NCI-H1048 (cell line): ENCODE measurements around the gene TIAM2.

Experiments
- DNase-seq: peaks from one replicate; lab custom pipeline; 2025; lab: John Stamatoyannopoulos, UW

Gene TIAM2

DNA sequence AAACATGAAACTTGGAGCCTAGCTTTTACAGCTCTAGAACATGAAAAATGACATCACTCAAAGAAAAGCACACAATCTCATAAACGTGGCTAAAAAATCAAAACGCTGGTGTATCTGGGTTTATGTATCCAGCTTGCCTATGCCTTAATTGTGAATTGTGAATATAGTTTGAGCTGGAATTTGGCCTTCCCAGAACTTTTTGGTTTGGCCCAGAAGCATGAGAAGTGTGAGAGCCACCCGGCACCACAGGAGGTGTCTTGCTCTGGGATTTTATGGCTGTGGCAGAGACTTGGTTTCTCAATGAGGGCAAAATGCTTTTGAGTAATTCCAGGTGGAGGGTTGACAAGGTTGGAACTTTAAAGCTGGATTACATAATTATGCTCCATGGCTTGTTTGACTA, 69.2 kb downstream of the TIAM2 start:
- no peak for DNase-seq

DNA sequence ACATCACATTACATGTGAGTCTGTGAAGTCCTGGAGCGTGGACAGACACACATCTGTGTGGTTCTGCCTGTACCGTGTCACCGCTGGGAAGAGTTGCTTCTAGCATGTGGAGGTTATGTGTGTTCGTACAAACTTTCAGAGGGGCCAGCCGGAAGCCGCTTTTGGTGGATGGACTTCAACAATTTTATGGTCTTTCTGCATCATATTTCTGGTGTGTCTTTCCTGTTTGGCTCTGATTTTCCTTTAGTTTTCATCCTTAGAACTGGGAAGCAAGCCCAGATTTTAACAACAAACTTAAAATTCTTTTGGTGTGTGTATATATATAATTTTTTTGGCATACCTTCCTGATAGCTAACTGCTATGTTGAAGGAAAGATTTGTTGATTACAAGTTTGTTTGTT, 71.2 kb downstream of the TIAM2 start:
- no peak for DNase-seq

DNA sequence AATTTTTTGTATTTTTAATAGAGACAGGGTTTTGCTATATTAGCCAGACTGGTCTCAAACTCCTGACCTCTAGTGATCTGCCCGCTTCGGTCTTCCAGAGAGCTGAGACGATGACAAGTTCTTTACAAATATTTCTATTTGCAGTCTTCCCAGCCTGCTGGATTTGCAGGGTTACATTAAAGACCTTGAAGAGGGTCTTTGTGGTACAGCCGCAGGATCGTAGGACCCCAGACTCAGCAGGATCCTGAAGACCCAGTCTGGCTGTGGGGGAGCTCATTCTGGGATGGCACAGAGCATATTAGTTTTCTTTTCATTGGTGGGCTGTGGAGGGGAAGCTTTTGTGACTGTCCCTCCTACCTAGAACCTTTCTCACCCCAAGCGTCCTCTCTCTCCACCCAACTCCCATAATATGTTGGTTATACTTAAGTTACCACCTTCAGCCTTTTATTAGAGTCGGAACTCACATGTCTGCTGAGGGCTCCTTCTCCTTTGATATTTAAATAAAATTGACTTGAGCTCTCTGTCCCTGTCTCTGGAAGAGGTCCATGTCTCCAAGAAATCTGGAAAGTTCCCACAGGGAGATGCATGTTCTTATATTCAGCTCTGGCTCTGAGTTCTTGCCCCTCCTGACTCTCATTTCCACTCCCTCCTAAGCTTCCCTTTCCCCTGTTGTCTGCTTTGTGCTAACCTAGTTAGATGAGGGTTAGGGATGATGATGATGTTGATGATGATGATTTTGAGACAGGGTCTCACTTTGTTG, 72.0 kb downstream of the TIAM2 start:
- DNase-seq: no peak

DNA sequence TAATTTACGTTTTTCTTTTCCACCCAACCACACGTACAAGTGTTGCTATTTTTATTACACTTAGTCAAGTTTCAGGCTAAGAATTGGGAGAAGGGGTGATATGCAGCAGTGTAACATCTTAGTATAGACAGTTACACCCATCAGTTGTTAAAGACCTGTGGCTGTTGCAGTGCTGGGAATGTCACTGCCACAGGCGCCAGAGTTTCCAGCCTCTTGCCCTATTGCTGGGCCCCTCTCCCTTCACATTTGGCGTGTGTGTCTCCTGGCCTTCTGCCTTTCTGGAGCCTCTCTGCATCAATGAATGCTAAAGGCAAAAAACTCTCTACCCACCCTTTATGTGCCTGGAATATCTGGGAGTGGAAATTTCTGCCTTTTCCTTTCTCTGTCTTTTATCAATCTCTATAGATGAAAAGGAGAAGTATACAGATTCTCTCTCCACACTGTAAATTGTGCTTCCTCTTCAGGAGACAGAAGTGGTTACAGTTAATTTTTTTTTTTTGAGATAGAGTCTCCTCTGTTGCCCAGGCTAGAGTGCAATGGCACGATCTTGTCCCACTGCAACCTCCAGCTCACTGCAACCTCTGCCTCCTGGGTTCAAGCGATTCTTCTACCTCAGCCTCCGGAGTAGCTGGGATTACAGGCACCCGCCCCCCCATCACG, 73.0 kb downstream of the TIAM2 start:
- DNase-seq: no peak

DNA sequence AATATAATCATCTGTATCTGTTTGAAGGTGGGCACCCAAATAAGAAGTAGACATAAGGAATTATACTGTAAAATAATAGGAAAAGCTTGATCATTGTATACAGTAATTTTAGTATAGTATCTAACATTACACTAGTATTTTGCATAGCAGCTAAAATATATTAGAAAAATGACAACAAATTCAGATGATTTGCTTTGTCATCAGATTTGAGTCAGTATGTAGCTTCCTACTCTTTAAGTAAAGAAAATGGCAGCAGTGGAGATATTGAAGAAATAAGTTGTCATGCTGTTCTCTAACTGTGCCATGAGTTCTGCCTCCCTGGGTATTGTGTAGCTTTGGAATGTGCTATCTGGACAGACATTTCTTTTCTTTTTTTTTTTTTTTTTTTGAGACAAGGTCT, 74.4 kb downstream of the TIAM2 start:
- DNase-seq: no peak

DNA sequence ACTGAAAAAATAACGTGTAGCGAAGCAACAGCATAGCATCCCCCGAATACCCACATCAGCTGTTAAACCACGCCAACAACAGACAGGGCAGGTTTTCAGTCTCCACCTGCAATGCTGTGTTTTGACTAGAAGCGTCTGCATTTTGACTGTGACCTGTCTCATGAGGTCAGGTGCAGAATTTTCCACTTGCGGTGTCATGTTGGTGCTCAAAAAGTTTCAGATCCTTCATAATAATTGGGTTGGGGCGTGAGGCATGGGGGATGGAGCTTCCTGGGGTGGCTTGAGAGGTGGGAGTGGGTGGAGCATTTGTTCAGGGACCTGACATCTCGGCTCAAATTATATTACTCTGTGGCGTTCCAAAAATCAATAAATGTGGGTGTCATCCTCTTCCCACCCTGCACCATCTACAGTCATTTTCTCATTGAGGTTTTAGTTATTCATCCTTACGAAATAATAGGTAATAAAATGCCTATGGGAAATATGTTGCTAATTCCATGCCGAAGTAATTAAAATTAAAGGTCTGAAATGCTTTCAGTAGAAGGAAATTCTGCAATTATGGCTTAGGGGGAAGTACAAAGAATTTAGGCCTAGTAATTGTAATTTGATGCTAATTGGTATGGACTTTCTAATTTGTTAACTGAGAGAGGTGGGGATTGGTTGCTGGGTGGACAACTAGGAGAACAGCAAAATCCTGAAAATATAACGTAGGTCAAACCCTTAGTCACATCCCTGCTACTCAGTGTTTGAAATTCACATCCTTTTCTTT, 81.0 kb downstream of the TIAM2 start:
- DNase-seq: no peak

DNA sequence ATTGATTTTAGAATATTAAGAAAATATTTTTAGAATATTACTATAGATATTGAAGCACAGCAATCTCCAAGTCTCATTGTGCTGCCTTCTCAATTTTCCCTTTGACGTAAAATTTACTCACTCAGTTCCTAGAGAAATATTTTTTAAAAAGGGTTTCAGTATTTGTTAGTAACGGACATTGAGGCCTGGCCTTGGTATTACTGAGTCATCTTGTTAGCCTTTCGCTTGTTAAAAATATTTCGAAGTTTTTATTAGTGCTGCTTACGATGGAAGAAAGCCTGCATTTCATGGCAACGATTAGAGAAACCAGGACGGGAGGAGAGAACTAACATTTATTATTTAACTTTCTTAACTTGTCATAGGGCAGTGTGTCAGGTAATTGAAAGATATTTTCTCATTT, 82.2 kb downstream of the TIAM2 start:
- DNase-seq: no peak

DNA sequence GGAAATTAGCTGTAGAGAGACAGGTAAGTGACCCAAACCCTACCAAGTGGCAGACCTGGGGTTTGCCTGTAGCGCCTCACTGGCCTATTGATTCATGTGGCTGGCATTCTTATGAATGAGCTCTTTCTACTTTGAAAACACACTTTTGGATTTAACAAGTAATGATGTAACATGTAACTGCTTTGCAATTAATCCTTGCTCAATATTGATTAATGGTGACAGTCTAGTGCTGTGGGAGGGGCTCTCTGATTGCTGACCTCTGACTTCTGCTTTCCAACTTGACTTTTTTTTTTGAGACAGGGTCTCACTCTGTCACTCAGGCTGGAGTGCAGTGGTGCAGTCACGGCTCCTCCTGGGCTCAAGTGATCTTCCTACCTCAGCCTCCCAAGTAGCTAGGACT, 82.7 kb downstream of the TIAM2 start:
- DNase-seq: no peak

DNA sequence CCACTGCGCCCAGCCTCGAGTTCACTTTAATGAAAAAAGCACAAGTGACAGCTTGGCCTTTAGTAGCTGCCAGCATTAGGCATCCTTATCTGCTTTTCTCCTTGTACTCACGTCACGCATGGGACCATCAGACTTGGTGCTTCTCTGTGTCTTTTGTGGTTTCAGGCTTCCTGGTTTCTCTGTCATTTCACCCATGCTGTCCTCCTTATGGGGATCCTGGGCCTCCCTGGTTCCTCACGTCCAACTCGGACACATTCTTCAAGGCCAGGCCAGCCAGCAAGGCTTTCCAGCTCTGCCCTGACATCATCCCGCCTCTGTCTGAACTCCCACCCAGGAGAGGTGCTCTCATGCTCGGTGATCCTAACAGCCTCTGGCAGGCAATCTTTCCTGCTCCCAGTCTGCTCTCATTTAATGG, 83.2 kb downstream of the TIAM2 start:
- no peak for DNase-seq

DNA sequence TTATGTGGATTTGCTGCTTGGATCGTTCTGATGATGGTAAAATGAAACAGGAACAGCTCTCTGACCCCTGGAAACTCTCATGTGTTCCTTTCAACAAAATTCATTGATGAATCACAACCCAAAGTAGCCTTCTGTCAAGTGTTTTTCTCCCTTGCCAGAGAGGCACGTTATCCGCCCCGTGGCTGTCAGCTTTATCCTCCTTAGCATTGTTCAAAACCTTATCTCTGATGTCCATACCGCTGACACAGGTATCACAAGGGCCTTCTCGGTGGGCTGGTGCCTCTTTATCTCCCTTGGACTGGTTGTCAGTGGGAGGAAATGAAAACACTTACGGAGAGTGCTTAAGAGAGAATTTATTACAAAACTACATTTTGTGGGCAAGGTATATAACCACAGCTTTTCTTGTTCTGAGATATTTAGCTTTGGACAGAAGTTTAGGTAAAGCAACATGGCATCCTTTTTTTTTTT, 84.9 kb downstream of the TIAM2 start:
- no peak for DNase-seq

DNA sequence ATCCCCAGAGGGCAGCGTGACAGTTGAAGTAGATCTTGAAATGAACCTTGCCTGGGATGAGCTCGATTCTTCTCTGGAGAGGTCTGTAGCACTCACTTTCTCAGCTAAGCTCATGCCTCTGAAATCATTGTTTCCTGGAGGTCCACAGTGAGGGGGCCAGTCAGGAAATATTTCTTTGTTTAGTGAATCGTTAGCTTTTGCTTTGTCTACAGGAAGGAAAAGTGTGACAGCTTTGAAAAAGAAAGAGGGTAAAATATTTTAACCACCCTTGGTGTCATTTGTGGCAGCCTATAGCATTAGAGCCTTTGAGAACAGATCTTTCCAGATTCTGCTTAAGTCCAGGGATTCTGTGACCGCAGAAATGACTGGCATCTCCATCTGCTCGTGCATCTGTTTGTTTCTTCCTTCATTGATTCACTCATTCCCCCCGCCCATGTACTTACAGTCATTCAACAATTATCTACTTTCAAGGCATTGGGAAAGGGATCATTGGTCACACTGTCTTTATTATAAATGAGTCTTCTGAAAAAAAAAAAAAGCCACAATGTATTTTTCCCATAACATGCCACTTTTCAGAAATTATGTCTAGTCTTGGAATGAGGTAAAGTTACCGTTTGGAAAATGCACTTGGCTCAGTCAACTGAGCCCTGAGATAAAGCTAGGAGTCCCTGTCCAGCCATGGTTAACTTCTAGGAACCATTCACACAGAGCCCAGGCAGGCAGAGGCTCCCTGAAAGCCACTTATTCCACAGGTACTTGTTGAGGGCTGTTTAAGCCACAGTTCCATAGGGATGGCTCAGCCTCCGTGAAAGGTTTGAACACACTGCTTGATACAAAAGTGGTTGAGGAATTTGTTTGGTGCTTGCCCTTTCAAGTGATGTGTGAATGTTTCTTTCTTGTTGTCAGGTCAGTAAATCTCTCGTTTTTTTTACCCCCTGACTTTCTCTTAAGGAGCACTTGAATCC, 86.0 kb downstream of the TIAM2 start:
- no peak for DNase-seq

DNA sequence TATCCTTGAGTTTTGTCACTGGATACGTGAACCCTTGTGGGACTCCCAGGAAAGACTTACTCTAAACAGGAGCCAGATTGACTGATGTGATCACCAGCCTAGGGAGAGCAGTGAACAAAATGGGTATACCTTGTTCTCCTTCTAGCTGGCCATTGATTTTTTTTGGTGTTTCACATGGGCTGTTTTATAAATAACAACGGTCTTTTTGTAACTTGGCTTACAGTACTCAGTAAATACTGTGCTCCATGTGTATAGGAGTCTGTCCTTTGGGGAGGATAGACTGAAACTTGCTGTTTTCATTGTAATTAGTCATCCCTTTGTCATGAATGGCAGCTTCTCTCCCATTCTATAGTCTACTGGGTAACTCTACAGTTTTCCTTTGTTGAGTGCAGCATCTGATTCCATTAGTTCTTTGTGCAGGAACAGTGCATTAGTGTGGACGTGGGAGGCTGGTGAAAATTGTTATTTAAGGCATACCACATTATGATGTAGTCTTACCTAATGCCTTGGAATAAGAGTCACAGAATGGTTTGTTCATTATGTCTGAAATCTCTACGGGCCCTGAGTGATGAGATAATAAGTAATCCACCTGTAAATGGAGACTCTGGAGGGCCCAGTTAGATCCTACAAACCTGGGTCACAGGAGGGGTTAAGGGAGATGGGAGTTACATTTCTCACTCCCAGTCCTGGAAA, 89.5 kb downstream of the TIAM2 start:
- no peak for DNase-seq

DNA sequence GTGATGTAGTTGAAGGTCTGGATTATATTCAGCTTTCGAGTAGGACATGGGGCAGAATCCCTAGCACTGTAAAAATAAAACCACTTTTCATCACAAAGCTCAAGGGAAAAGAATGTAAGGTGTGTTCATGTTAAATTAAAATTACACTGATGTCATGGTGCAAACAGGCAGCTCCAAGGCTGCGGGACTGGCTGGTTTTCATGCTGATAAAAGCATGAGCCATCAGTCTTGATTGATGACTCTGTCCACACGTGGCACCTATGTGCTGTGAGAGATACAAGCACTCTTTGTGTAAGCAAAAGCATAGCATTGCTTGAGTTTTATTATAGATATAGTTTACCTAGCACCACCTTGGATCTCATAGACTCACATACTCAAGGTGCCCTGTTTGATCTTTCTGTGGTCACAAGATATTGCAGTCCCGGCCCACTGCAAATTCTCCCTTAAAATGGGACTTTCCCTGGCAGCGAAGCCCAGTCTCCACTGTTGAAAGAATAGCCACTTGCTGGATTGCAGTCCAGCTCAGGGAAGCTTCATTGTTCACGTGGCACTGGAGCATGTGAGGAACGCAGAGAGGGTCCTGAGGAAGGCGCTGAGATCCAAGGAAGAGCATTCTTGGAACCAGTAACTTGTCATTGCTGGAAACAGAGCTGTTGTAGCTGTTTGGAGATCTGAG, 90.6 kb downstream of the TIAM2 start:
- no peak for DNase-seq

DNA sequence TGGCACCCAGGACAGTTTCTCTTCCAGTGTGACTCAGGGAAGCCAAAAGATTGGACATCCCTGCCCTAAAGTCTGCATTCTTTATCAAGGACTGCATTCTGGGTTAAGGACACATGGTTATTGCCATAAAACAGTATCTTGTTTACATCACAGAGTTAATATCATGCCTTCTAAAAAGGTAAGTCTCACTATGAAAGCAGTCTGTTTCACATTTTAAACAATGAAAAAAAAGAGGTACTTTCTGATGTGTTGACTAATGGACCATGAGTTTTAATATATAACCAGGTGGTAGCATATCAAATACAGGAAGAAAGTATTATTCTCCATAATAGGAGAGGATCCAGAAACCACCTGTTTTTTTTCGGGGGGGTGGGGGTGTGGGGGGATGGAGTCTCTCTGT, 93.7 kb downstream of the TIAM2 start:
- no peak for DNase-seq

DNA sequence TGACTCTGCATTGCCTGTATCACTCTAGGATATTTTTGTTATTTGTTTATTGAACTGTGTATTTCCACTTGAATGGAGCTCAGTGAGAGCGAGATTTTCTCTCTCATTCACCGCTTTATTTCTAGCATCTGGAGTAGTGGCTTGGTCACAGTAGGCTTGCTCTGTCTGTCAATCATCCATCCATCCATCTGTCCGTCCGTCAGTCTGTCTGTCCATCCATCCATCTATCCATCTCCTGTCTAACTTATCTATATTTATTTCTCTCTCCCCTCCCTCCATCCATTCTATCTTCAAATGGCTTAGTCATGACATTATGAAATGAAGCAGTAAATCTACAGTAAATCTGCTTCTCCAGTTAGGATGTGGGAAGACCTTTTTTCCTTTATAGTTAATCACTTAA, 94.6 kb downstream of the TIAM2 start:
- no peak for DNase-seq

DNA sequence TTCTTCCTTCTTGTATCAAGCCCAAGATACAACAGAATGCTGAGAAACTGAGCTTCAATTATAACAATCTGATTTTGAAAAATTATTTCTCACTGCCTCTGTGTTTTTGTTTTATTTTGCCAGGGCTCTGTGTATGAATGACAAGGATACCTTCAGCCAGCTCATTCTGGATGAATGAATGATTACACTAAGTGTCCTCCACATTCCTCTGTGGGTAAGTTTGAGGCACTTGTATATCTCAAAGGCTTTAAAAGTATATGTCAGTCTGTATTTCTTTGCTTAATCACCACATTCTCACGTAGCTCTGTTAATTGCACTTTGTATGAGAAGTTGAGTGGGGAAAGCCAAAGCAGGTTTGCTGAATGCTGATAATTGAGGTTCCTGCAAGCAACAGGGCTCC, 95.1 kb downstream of the TIAM2 start:
- no peak for DNase-seq

DNA sequence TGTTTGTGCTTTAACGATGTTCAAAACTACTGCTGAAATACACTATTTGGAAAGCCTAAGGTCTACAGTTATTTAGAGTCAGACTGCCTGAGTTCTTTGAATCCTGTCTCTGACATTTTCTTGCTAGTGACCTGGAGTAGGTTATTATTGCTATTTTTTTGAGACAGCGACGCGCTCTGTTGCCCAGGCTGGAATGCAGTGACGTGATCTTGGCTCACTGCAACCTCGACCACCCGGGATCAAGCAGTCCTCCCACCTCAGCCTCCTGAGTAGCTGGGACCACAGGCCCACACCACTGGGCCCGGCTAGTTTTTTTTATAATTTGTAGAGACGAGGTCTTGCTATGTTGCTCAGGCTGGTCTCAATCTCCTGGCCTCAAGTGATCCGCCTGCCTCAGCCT, 96.6 kb downstream of the TIAM2 start:
- DNase-seq: no peak

DNA sequence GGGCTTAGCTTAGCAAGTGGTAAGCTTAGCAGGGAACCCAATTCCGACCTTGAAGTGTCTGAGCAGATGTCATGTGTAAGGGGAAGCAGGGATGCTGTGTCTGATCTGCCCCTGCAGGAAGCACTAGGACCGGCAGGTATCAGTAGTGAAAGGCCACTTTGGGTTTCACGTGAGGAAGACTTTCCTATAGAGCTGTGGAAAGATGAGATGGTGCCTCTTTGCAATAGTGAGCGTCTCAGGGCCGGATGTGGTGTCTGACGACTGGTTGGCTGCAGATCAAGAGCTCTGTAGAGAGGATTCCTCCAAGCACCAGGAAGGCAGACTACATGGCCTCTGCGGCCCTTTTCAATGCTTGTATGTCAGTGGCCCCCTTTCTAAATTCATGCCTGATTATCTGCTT, 98.3 kb downstream of the TIAM2 start:
- DNase-seq: no peak

DNA sequence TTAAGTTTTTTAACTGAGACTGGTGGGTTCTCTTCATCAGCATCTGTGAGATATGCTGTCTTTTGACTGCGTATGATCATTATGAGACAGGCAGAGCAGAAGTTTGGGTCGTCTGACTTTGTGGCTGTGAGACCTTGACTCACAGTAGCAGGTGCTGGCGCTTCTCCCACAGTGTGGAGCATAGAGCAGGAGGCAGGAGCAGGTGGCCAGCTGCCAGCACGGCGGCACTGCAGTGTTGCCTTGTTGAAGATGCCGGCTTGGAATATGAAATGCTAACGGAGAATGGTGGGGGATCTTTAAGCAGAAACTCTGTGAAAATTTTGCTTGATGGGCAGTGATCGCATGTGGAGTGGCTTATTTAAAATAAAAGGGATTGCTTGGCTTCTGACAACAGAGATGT, 105.0 kb downstream of the TIAM2 start:
- no peak for DNase-seq

DNA sequence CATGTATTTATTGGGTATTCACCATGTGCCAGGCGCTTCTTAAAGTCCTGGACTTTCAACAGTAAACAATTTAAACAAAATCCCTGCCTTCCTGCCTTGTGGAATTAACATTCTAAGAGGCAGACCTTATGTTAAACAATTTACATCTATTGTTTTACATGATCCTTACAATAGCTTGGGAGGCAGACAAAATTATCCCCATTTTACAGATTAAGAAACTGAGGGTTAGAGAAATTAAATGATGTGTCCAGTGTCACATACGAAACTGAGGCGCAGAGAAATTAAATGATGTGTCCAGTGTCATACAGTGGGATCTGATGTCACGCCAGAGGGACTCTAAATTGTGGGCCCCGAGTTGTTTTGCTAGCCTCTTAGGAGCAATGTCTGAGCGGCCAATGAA, 105.5 kb downstream of the TIAM2 start:
- DNase-seq: no peak
